Smooth muscle cell (in vitro differentiated cells): ENCODE data around the gene ENOPH1. TPM values are rescaled to one million over a fixed set of nuclear protein-coding genes. Genes with fewer than 3 reads are reported as not detected.

Experiments used
- DNase-seq: peaks from one replicate; lab custom pipeline; 2025; ENCODE audit not compliant: unreplicated experiment; lab: John Stamatoyannopoulos, UW
- H2AFZ ChIP-seq: fragments of 200-600 bp; sonication (generic); 2 replicates; pipeline ENCODE4 v1.6.0; 2016; ENCODE audit warnings: antibody characterized with exemption, low read depth, mild to moderate bottlenecking
- H3F3A ChIP-seq: fragments of 200-600 bp; sonication (generic); 2 replicates; pipeline ENCODE4 v1.6.0; 2017; ENCODE audit warnings: antibody characterized with exemption, low read depth
- H3K27ac ChIP-seq: fragments of 200-600 bp; sonication (generic); 2 replicates; pipeline ENCODE4 v1.5.1; 2016; ENCODE audit warnings: low read depth, mild to moderate bottlenecking
- H3K27me3 ChIP-seq: fragments of 200-600 bp; sonication (generic); 2 replicates; pipeline ENCODE4 v1.6.1; 2016; ENCODE audit warnings: low read depth, mild to moderate bottlenecking
- H3K36me3 ChIP-seq: fragments of 200-600 bp; sonication (generic); 2 replicates; pipeline ENCODE4 v1.5.1; 2016; ENCODE audit warnings: low read depth
- H3K4me1 ChIP-seq: fragments of 200-600 bp; sonication (generic); 2 replicates; pipeline ENCODE4 v1.5.1; 2016; ENCODE audit warnings: low read depth
- H3K4me2 ChIP-seq: fragments of 200-600 bp; sonication (generic); 2 replicates; pipeline ENCODE4 v1.6.0; 2016; ENCODE audit warnings: mild to moderate bottlenecking
- H3K4me3 ChIP-seq: fragments of 200-600 bp; sonication (generic); 2 replicates; pipeline ENCODE4 v1.5.1; 2016; ENCODE audit warnings: mild to moderate bottlenecking
- H3K79me2 ChIP-seq: fragments of 200-600 bp; sonication (generic); 2 replicates; pipeline ENCODE4 v1.6.0; 2016; ENCODE audit warnings: low read depth, mild to moderate bottlenecking
- H3K9ac ChIP-seq: fragments of 200-600 bp; sonication (generic); 2 replicates; pipeline ENCODE4 v1.6.0; 2016; ENCODE audit warnings: low read depth
- H3K9me3 ChIP-seq: fragments of 200-600 bp; sonication (generic); replicated peaks from 2 replicates; pipeline ENCODE4 v1.5.1; 2016; ENCODE audit warnings: low read depth
- H4K20me1 ChIP-seq: fragments of 200-600 bp; sonication (generic); 2 replicates; pipeline ENCODE4 v1.6.0; 2016; ENCODE audit warnings: low read depth
- CTCF ChIP-seq: fragments of 200-600 bp; sonication (generic); IDR thresholded peaks from 2 replicates; pipeline ENCODE4 v1.5.1; 2017; ENCODE audit warnings: borderline replicate concordance, mild to moderate bottlenecking, antibody characterized with exemption; ENCODE audit not compliant: insufficient read depth, poor library complexity, severe bottlenecking
- WGBS: methylation state at CpG from one replicate; pipeline ENCODE4 v1.1.7; 2016; ENCODE audit warnings: low lambda C conversion rate; 5-methylcytosine and 5-hydroxymethylcytosine counted together
- polyA plus RNA-seq: library from polyadenylated mRNA; unstranded; fragments of >200 nt; fragmentation: Nextera tagmentation; extraction: Ambion mirVana; gene quantifications from 2 replicates; pipeline ENCODE4 v1.2.1, GENCODE V29; 2016
- total RNA-seq: library from RNA; depleted of rRNA; stranded (reverse); fragments of >200 nt; gene quantifications from 2 replicates; pipeline ENCODE4 v1.2.3, GENCODE V29; 2014

The ENOPH1 gene
- total and polyA plus RNA-seq, 2 experiments from 2014 or later: 36.2 to 54.5 TPM

GRCh38 chr4:82447886-82448285, 17.5 kb downstream of the ENOPH1 start:
- Histone ChIP-seq H3K4me1 (no peaks in the 10 kb centered on the region), H3K79me2 (peaks cover 49% of the 10 kb centered on the region), H3K4me3 (no peak overlapping the region), H3K27ac (no peak overlapping the region), H3K4me2 (no peak overlapping the region), H4K20me1 (peaks cover 47% of the 10 kb centered on the region), H2AFZ (no peak overlapping the region), H3K9me3 (no peaks in the 10 kb centered on the region), H3K36me3 (peaks cover 10% of the 10 kb centered on the region), H3K27me3 (no peaks in the 10 kb centered on the region), H3F3A (no peaks in the 10 kb centered on the region), H3K9ac (no peak overlapping the region)
- no peak for DNase-seq
- 100% methylated on average over 1 of the region's 1 CpG for WGBS
- TF ChIP-seq CTCF: no peak

GRCh38 chr4:82450966-82451755, 20.8 kb downstream of the ENOPH1 start:
- Histone ChIP-seq H4K20me1 (peaks cover 15% of the 10 kb centered on the region), H3F3A (no peaks in the 10 kb centered on the region), H2AFZ (no peak overlapping the region), H3K9ac (no peak overlapping the region), H3K27me3 (no peaks in the 10 kb centered on the region), H3K36me3 (peaks cover 10% of the 10 kb centered on the region), H3K27ac (peak overlapping the region; percentile 4), H3K4me3 (no peak overlapping the region), H3K4me2 (no peak overlapping the region), H3K9me3 (no peaks in the 10 kb centered on the region), H3K79me2 (peaks cover 17% of the 10 kb centered on the region), H3K4me1 (no peaks in the 10 kb centered on the region)
- WGBS: 85% methylated on average over 13 of the region's 13 CpGs
- no peak for TF ChIP-seq CTCF
- no peak for DNase-seq

- DNase-seq: no peak
- Histone ChIP-seq H3F3A (no peaks in the 10 kb centered on the region), H3K9ac (no peak overlapping the region), H3K9me3 (no peaks in the 10 kb centered on the region), H3K79me2 (peaks cover 12% of the 10 kb centered on the region), H3K27me3 (no peaks in the 10 kb centered on the region), H3K4me3 (no peak overlapping the region), H3K27ac (no peak overlapping the region), H2AFZ (no peak overlapping the region), H3K4me1 (no peaks in the 10 kb centered on the region), H3K36me3 (peaks cover 13% of the 10 kb centered on the region), H4K20me1 (peaks cover 10% of the 10 kb centered on the region), H3K4me2 (no peak overlapping the region)
- no peak for TF ChIP-seq CTCF
- WGBS: 97% methylated on average over 7 of the region's 7 CpGs
Measured at GRCh38 chr4:82452026-82452425, 21.6 kb downstream of the ENOPH1 start.

GRCh38 chr4:82457266-82457665, 26.9 kb downstream of the ENOPH1 start:
- no peak for DNase-seq
- Histone ChIP-seq H3K4me2 (no peak overlapping the region), H3K79me2 (no peaks in the 10 kb centered on the region), H3K36me3 (peaks cover 16% of the 10 kb centered on the region), H3K4me1 (no peaks in the 10 kb centered on the region), H3K9me3 (no peaks in the 10 kb centered on the region), H4K20me1 (no peaks in the 10 kb centered on the region), H3K27me3 (no peaks in the 10 kb centered on the region), H3F3A (peaks cover 20% of the 10 kb centered on the region), H2AFZ (no peak overlapping the region), H3K9ac (no peak overlapping the region), H3K27ac (no peak overlapping the region), H3K4me3 (no peak overlapping the region)
- WGBS: 97% methylated on average over 7 of the region's 7 CpGs
- no peak for TF ChIP-seq CTCF
